Measurements from ENCODE around the gene KPTN. TPM values are rescaled to one million over a fixed set of nuclear protein-coding genes. Genes with fewer than 3 reads are reported as not detected.
A peak's percentile ranks its signal among the peaks of the same experiment; 100 is the strongest.

The KPTN gene
- total RNA-seq, 1 experiment from 2014 or later: 20.8 TPM

- H3K4me3 ChIP-seq: peak overlapping the region; percentile 94
- H3F3A ChIP-seq (ENCODE audit: insufficient read depth, low read depth): no peaks in the 10 kb centered on the region
- TSS peak; percentile 72 for BruUV-seq (replicated peaks)
- CTCF ChIA-PET: no interaction called here
- peak overlapping the region; percentile 99 for H3K4me2 ChIP-seq
- POLR2A ChIA-PET (ENCODE audit: unreplicated experiment): no interaction called here
- no peaks in the 10 kb centered on the region; the same call in 1 of the 2 replicates for H4K20me1 ChIP-seq (ENCODE audit: insufficient read depth)
- peaks cover 14% of the 10 kb centered on the region for H3K4me1 ChIP-seq (replicated peaks; ENCODE audit: insufficient read depth)
- peak overlapping the region; percentile 55 for H3K27ac ChIP-seq
- H3K27me3 ChIP-seq (ENCODE audit: insufficient read depth, low read depth): no peaks in the 10 kb centered on the region
- H3K36me3 ChIP-seq (ENCODE audit: low read depth): no peaks in the 10 kb centered on the region
- intact Hi-C loops (cut with micrococcal nuclease; ENCODE audit: unreplicated experiment): loop anchor here (10.0 kb wide), 1 partner anchor 360 kb away; no protein-coding TSS in a partner anchor
- no peaks in the 10 kb centered on the region for H3K9me2 ChIP-seq (ENCODE audit: insufficient read depth)
- peak overlapping the region; percentile 94 for H2AFZ ChIP-seq
- no peaks in the 10 kb centered on the region for H3K9me3 ChIP-seq (ENCODE audit: insufficient read depth, low read depth)
- TF ChIP-seq EZH2 (IDR thresholded peaks at IDR 0.05; ENCODE audit: low read depth): no peak
- TF ChIP-seq CTCF (conservative IDR thresholded peaks at IDR 0.05): no peak
- H3K79me2 ChIP-seq (ENCODE audit: low read depth): peaks cover 54% of the 10 kb centered on the region
- no peak for DNase-seq
Measured at GRCh38 chr19:47514151-47514868, 30.3 kb upstream of the KPTN start.

GRCh38 chr19:47512948-47513319 lies 28.9 kb upstream of the KPTN start:
- H3K9me3 ChIP-seq (ENCODE audit: insufficient read depth, low read depth): no peaks in the 10 kb centered on the region
- ChIA-PET CTCF (no interaction called here), POLR2A (ENCODE audit: unreplicated experiment) (interaction anchor here (0.6 kb wide), 1 partner anchor 87 kb away, joined by 17 read pairs; no protein-coding TSS in a partner anchor)
- TF ChIP-seq CTCF (conservative IDR thresholded peaks at IDR 0.05): no peak
- intact Hi-C loops (cut with micrococcal nuclease; ENCODE audit: unreplicated experiment): loop anchor here (10.0 kb wide), 1 partner anchor 358 kb away; no protein-coding TSS in a partner anchor
- no peak overlapping the region for H2AFZ ChIP-seq
- no peaks in the 10 kb centered on the region for H3K27me3 ChIP-seq (ENCODE audit: insufficient read depth, low read depth)
- no peak overlapping the region for H3K27ac ChIP-seq
- H3K4me1 ChIP-seq (replicated peaks; ENCODE audit: insufficient read depth): peaks cover 14% of the 10 kb centered on the region
- DNase-seq: no peak
- H3K79me2 ChIP-seq (ENCODE audit: low read depth): peaks cover 63% of the 10 kb centered on the region
- H4K20me1 ChIP-seq (ENCODE audit: insufficient read depth): peaks cover 9% of the 10 kb centered on the region
- BruUV-seq (replicated peaks): no TSS peak
- peak overlapping the region; percentile 94; the same call in 1 of the 2 replicates for H3K4me3 ChIP-seq
- H3K36me3 ChIP-seq (ENCODE audit: low read depth): no peaks in the 10 kb centered on the region
- peak overlapping the region; percentile 99 for H3K4me2 ChIP-seq
- H3F3A ChIP-seq (ENCODE audit: insufficient read depth, low read depth): no peaks in the 10 kb centered on the region
- H3K9me2 ChIP-seq (ENCODE audit: insufficient read depth): no peaks in the 10 kb centered on the region

- TF ChIP-seq EZH2 (IDR thresholded peaks at IDR 0.05; ENCODE audit: low read depth): no peak
- no peak for TF ChIP-seq CTCF (conservative IDR thresholded peaks at IDR 0.05)
- H3K4me1 ChIP-seq (replicated peaks; ENCODE audit: insufficient read depth): peaks cover 14% of the 10 kb centered on the region
- no peaks in the 10 kb centered on the region for H3K36me3 ChIP-seq (ENCODE audit: low read depth)
- no peak overlapping the region for H3K27ac ChIP-seq
- peaks cover 63% of the 10 kb centered on the region for H3K79me2 ChIP-seq (ENCODE audit: low read depth)
- no TSS peak for BruUV-seq (replicated peaks)
- H3K9me2 ChIP-seq (ENCODE audit: insufficient read depth): no peaks in the 10 kb centered on the region
- intact Hi-C loops (cut with micrococcal nuclease; ENCODE audit: unreplicated experiment): loop anchor here (10.0 kb wide), 1 partner anchor 358 kb away; no protein-coding TSS in a partner anchor
- H3K27me3 ChIP-seq (ENCODE audit: insufficient read depth, low read depth): no peaks in the 10 kb centered on the region
- no peak for DNase-seq
- H3K9me3 ChIP-seq (ENCODE audit: insufficient read depth, low read depth): no peaks in the 10 kb centered on the region
- H3F3A ChIP-seq (ENCODE audit: insufficient read depth, low read depth): no peaks in the 10 kb centered on the region
- peaks cover 10% of the 10 kb centered on the region for H4K20me1 ChIP-seq (ENCODE audit: insufficient read depth)
- POLR2A ChIA-PET (ENCODE audit: unreplicated experiment): interaction anchor here (0.8 kb wide), 1 partner anchor 376 kb away, joined by 5 read pairs; no protein-coding TSS in a partner anchor
- H2AFZ ChIP-seq: no peak overlapping the region
- H3K4me2 ChIP-seq: peak overlapping the region; percentile 99; the same call in 1 of the 2 replicates
- CTCF ChIA-PET: interaction anchor here (0.6 kb wide), 1 partner anchor 216 kb away, joined by 3 read pairs; no protein-coding TSS in a partner anchor
- H3K4me3 ChIP-seq: no peak overlapping the region; the same call in 1 of the 2 replicates
Measured at GRCh38 chr19:47512183-47512947, 28.3 kb upstream of the KPTN start.

All from PC-9 (cell line).